Lower leg skin (tissue), 4 donors: ENCODE results near the gene DSCAML1. TPM values are rescaled to one million over a fixed set of nuclear protein-coding genes. Genes with fewer than 3 reads are reported as not detected.

ENCODE experiments used
- DNase-seq, 2 donors: peaks; one replicate each; pipeline ENCODE4 v3.0.0-alpha.2; 2019; ENCODE audit warnings: low spot score in 2 of 2
- H3K4me3 ChIP-seq: fragments of 200-600 bp; sonication (generic); 2 replicates; pipeline ENCODE4 v1.5.1; 2017; ENCODE audit warnings: mild to moderate bottlenecking, low read depth; ENCODE audit not compliant: poor library complexity, severe bottlenecking
- POLR2A ChIP-seq, 2 donors: fragments of 450-650 bp; IDR thresholded peaks; one replicate each; pipeline ENCODE4 v1.6.1; 2016 to 2017; ENCODE audit warnings: antibody characterized with exemption in 2 of 2, mild to moderate bottlenecking in 1 of 2, moderate library complexity in 1 of 2
- WGBS, 2 donors: methylation state at CpG; one replicate each; pipeline ENCODE4 v1.1.5; 2018; 5-methylcytosine and 5-hydroxymethylcytosine counted together
- intact Hi-C: fragments of 100-400 bp; cut with DNase I; formaldehyde crosslinking; loops from one replicate; pipeline ENCODE4 v1.15.0; 2023; ENCODE audit warnings: low total_unique reads
- total RNA-seq, 4 donors: library from RNA; depleted of rRNA; stranded (reverse); fragments of >200 nt; gene quantifications; one replicate each; pipeline ENCODE4 v1.1.0, GENCODE V29; 2016
- TF ChIP-seq, protein P1 (sequence below), 3 donors: fragments of 450-650 bp; IDR thresholded peaks; one replicate each; pipeline ENCODE4 v1.5.1; 2016; ENCODE audit warnings: antibody characterized with exemption in 3 of 3, mild to moderate bottlenecking in 3 of 3, moderate library complexity in 2 of 3

Gene DSCAML1
- total RNA-seq, 4 donors from 2014 or later = 0.07 to 0.13 (median 0.08) TPM

DNA sequence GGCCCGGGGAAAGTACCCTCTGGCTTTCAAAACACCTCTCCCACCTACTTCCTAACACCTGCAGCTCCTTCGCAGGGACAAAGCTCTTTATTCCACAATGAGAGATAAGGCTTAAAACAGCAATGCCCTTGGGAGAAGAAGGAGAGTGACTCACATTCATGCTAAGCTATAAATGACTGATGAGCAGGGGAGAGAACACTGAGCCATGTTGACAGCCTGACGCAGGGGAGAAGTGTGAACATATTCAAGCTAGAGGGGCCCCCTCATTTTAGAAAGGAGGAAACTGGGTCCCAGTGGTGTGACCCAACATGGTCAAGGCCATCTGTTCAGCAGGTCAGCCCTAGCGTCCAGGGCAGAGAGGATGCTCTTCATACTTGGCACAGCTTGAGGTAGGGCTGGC is 171.8 kb downstream of the DSCAML1 start:
- no peak overlapping the region for H3K4me3 ChIP-seq
- intact Hi-C loops = no loop called here
- WGBS, 2 donors = 57 to 69% methylated on average over 4 of the region's 4 CpGs
- no peak for DNase-seq
- no peak for TF ChIP-seq POLR2A (IDR thresholded peaks at IDR 0.05)
- TF ChIP-seq, protein P1, sequence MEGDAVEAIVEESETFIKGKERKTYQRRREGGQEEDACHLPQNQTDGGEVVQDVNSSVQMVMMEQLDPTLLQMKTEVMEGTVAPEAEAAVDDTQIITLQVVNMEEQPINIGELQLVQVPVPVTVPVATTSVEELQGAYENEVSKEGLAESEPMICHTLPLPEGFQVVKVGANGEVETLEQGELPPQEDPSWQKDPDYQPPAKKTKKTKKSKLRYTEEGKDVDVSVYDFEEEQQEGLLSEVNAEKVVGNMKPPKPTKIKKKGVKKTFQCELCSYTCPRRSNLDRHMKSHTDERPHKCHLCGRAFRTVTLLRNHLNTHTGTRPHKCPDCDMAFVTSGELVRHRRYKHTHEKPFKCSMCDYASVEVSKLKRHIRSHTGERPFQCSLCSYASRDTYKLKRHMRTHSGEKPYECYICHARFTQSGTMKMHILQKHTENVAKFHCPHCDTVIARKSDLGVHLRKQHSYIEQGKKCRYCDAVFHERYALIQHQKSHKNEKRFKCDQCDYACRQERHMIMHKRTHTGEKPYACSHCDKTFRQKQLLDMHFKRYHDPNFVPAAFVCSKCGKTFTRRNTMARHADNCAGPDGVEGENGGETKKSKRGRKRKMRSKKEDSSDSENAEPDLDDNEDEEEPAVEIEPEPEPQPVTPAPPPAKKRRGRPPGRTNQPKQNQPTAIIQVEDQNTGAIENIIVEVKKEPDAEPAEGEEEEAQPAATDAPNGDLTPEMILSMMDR (IDR thresholded peaks at IDR 0.05) = no peak

DNA sequence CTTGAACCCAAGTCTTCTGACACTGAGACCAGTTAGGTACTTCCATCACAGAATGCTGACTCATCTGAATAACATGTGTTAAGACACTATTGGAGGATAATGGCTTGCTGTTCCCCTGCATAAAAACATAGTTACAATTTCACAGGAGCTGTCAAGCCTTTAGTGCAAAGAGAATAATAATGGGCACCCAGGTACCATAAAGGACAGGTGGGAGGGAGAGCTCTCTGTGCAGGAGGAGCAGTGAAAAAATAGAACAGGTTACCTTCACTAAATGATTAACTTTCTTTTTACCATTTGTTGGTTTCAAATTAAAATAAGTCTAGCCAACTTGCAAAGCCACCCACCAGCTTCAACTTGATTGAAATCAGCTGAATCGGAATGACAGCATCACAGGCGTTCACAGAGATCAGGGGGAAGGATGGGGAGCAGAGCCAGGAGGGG is 173.2 kb downstream of the DSCAML1 start:
- no peak overlapping the region for H3K4me3 ChIP-seq
- intact Hi-C loops = no loop called here
- TF ChIP-seq, protein P1 (IDR thresholded peaks at IDR 0.05) = no peak
- TF ChIP-seq POLR2A (IDR thresholded peaks at IDR 0.05) = no peak
- DNase-seq = no peak
- WGBS, 2 donors = 80 to 84% methylated on average over 2 of the region's 2 CpGs

DNA sequence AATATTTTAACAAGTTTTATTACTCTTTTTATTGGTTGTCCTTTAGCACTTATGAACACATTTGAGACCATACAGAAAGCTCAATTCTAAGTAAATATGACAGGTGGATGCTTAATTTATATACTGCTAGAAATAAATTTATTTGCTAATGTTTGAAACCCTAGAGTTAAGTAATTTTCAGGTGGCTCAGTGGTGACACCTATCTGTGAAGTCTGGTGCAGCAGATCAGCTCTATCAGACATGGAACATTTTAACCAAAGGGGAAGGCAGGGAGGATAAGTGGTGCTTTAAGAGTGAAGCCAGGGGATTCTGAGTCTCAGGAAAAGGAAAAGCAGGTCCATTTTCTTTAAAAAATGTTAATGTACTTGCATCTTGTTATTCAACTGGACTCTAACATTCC is 175.8 kb downstream of the DSCAML1 start:
- TF ChIP-seq, protein P1 (IDR thresholded peaks at IDR 0.05) = no peak
- TF ChIP-seq POLR2A (IDR thresholded peaks at IDR 0.05) = no peak
- DNase-seq = no peak
- no peak overlapping the region for H3K4me3 ChIP-seq
- intact Hi-C loops = no loop called here

DNA sequence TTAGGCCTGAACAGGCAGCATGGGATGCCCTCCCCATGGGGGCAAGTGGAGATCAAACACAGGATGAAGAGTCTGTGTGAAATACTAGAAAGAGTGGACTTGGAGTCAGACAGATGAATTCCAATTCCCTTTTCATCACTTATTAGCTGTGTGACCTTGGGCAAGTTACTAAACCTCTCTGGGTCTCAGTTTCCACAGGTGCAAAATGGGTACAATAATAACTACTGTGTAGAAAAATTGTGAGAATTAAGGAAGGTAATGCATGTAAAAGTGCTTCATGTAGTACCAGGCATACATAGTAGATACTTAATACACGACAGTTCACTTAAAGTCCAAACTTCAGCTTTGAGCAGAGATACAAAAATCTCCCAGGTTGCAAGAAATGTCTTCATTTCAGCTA is 176.4 kb downstream of the DSCAML1 start:
- H3K4me3 ChIP-seq = no peak overlapping the region
- DNase-seq = no peak
- WGBS, 2 donors = 88 to 98% methylated on average over 1 of the region's 1 CpG
- no peak for TF ChIP-seq POLR2A (IDR thresholded peaks at IDR 0.05)
- TF ChIP-seq, protein P1 (IDR thresholded peaks at IDR 0.05) = no peak
- intact Hi-C loops = no loop called here

DNA sequence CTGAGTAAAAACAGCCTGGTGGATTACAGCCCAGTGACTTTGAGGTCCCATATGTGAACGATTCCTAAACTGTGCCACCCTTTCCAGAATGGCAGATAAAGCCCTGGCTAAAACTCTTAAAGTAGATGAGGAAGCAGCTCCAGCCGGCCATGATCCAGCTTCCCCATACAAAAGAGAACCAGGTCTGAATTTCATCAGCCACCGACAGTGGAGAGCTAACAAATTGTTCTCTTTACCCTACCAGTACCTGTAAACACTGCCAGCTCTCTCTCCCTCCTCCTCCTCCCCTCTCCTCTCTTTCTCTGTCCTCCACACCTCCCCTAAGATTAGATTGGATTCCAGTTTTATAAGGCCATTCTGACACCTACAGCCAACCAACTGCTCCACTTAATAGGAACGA is 176.9 kb downstream of the DSCAML1 start:
- H3K4me3 ChIP-seq = no peak overlapping the region
- no peak for DNase-seq
- intact Hi-C loops = no loop called here
- TF ChIP-seq, protein P1 (IDR thresholded peaks at IDR 0.05) = no peak
- TF ChIP-seq POLR2A (IDR thresholded peaks at IDR 0.05) = no peak
- WGBS, 2 donors = 20 to 33% methylated on average over 4 of the region's 4 CpGs

DNA sequence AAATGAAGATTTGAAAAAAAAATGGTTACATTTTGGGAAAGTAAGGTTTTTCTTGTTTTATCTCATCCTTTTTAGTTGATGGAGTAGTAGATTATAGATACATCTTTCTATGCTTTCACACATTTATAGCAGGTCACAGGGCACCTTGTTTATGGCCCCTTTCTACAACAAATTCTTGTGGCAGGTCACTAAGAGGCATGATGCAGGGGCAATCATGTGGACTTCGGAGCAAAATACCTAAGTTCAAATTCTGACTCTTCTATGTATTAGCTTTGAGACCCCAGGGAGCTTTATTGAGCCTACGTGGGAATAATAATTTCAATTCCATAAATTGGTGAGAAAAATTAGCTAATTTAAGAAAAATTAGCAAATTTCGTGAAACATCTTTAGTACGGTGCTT is 177.4 kb downstream of the DSCAML1 start:
- no peak for DNase-seq
- no peak overlapping the region for H3K4me3 ChIP-seq
- 71% methylated on average over 4 of the region's 4 CpGs for WGBS, 2 donors
- TF ChIP-seq POLR2A (IDR thresholded peaks at IDR 0.05) = no peak
- TF ChIP-seq, protein P1 (IDR thresholded peaks at IDR 0.05) = no peak
- intact Hi-C loops = no loop called here
